Left colon (tissue), 2 donors: ENCODE data around the gene COL2A1. TPM values are rescaled to one million over a fixed set of nuclear protein-coding genes. Genes with fewer than 3 reads are reported as not detected.
A peak's percentile ranks its signal among the peaks of the same experiment; 100 is the strongest.

Experiments
- ATAC-seq: fragments of 200-7000 bp; cut with Tn5 transposase; one replicate; pipeline ENCODE4 v1.9.1; 2020; ENCODE audit warnings: mild to moderate bottlenecking, moderate library complexity
- DNase-seq, 2 donors: peaks; one replicate each; pipeline ENCODE4 v3.0.0-alpha.2; 2020
- intact Hi-C, 2 donors: fragments of 100-400 bp; cut with DNase I in 1 of 2; cut with micrococcal nuclease in 1 of 2; formaldehyde crosslinking; loops; one replicate each; pipeline versions ENCODE4 v1.11.2 to v1.14.0; 2022; cut with DNase I, micrococcal nuclease
- total RNA-seq, 2 donors: library from RNA; stranded (reverse); fragmentation: NEBNext Ultra II Directional; extraction: Animal tissue kit (Norgen Biotek cat#: 25700); gene quantifications; one replicate each; pipeline ENCODE4 v1.2.1, GENCODE V29; 2021
- donor health status: DM: no; HTN: no; CAD: no.
- donor health status: DM: yes; HTN: yes; CAD: no.

The COL2A1 gene
- total RNA-seq, 2 donors from 2014 or later: 0.95 to 1.2 TPM

- intact Hi-C loops: no loop called here
- ATAC-seq (no peak), DNase-seq (no peak)
Observed at GRCh38 chr12:47941871-47942613, 62.2 kb downstream of the COL2A1 start.

GRCh38 chr12:47941475-47941780, 62.8 kb downstream of the COL2A1 start:
- ATAC-seq: no peak
- no peak for DNase-seq
- intact Hi-C loops: no loop called here

- intact Hi-C loops: no loop called here
- DNase-seq (no peak), ATAC-seq (no peak)
Observed at GRCh38 chr12:47940773-47941474, 63.4 kb downstream of the COL2A1 start.

GRCh38 chr12:47939009-47939601, 65.2 kb downstream of the COL2A1 start:
- peak; percentile 76 for ATAC-seq
- peak; percentile 87 to 91 for DNase-seq
- intact Hi-C loops: no loop called here

GRCh38 chr12:47938594-47938993, 65.7 kb downstream of the COL2A1 start:
- DNase-seq (no peak), ATAC-seq (peak; percentile 15)
- intact Hi-C loops: no loop called here

- intact Hi-C loops: no loop called here
- DNase-seq (no peak), ATAC-seq (no peak)
Observed at GRCh38 chr12:47938093-47938492, 66.2 kb downstream of the COL2A1 start.

- intact Hi-C loops: no loop called here
- ATAC-seq (no peak), DNase-seq (no peak)
Observed at GRCh38 chr12:47935184-47935583, 69.1 kb downstream of the COL2A1 start.

- ATAC-seq (no peak), DNase-seq (no peak)
- intact Hi-C loops: no loop called here
Observed at GRCh38 chr12:47931187-47931586, 73.1 kb downstream of the COL2A1 start.

GRCh38 chr12:47930634-47931033, 73.6 kb downstream of the COL2A1 start:
- no peak for DNase-seq
- intact Hi-C loops: no loop called here
- no peak for ATAC-seq

GRCh38 chr12:47927346-47927745, 76.9 kb downstream of the COL2A1 start:
- ATAC-seq (no peak), DNase-seq (no peak)
- intact Hi-C loops: no loop called here

Other genes with a start within 250 kb of the COL2A1 start
- gene RAPGEF3, start 245.6 kb downstream of the COL2A1 start, total RNA-seq: 1 to 10 TPM; 8.5 to 9.7 TPM
- 10 to 100 TPM; 18.1 to 18.9 TPM for gene SLC48A1, start 231.2 kb downstream of the COL2A1 start, total RNA-seq
- 10 to 100 TPM; 21.6 to 25.6 TPM for gene HDAC7, start 184.6 kb downstream of the COL2A1 start, total RNA-seq
- gene VDR, start 99.5 kb downstream of the COL2A1 start, total RNA-seq: 100 to 1,000 TPM; 143 to 154 TPM
- 100 to 1,000 TPM; 166 to 180 TPM for gene TMEM106C, start 40.9 kb downstream of the COL2A1 start, total RNA-seq
- 10 to 100 TPM; 12.1 to 14.4 TPM for gene SENP1, start 101.6 kb upstream of the COL2A1 start, total RNA-seq
- 10 to 100 TPM; 48.1 to 49.6 TPM for gene PFKM, start 114.9 kb upstream of the COL2A1 start, total RNA-seq
- 10 to 100 TPM; 47.9 to 49.0 TPM for gene ASB8, start 153.0 kb upstream of the COL2A1 start, total RNA-seq
- gene CCDC184, start 179.2 kb upstream of the COL2A1 start, total RNA-seq: under 1 TPM; 0.15 to 0.50 TPM
- not detected for gene OR10AD1, start 198.8 kb upstream of the COL2A1 start, total RNA-seq